Left renal cortex interstitium (tissue), 4 donors: Measurements from ENCODE around the gene ZBTB20. TPM values are rescaled to one million over a fixed set of nuclear protein-coding genes. Genes with fewer than 3 reads are reported as not detected.

ENCODE experiments used
- DNase-seq, 4 donors: peaks; one replicate each; pipeline ENCODE4 v3.0.0-alpha.2; 2013; ENCODE audit warnings: low read depth in 4 of 4, low spot score in 2 of 4, missing footprints in 1 of 4
- polyA plus RNA-seq, 4 donors: library from polyadenylated mRNA; unstranded; fragments of 120-200 nt; gene quantifications; one replicate each; pipeline ENCODE4 v1.2.1, GENCODE V29; 2013; ENCODE audit not compliant: insufficient read length in 4 of 4

The ZBTB20 gene
- polyA plus RNA-seq, 4 donors: 4.5 to 6.5 (median 5.8) TPM

GRCh38 chr3:114331710-114332109 lies 815.4 kb downstream of the ZBTB20 start:
- DNase-seq: no peak

DNA sequence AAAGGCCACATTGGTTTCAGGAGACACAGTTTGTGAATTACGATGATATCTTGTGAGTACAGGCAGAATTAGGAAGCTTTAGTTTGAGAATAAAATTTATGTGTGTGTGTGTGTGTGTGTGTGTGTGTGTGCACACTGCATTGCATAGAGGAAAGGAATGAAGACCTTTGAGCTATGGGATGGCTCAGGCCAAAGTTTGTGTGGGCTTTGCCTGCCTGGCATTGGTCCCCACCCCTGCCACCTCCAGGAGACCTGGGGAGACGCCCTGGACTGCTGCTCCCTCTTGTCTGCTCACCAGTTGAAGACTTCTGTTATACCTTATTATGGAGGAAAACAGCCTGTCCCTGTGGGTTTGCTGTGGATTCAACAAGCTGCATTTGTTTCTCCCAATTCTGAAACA lies 816.1 kb downstream of the ZBTB20 start:
- no peak for DNase-seq

DNA sequence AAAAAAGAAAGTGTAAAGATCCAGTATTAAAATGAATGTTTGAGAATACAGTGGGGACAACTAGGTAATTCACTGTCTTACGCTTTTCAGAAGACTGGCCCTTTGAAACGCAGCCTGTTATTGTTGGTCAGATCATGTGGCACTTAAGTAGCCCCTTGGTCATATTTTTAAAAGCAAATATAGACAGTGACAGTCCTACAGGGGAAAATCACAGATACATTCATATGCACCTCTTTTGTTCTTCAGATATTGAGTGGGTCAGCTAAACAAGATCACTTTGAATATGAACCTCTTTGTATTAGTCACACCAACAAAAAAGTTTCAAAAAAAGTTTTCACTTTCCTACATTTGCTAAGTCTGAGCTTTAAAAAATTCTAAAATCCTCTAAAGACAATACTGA lies 817.3 kb downstream of the ZBTB20 start:
- DNase-seq: no peak

GRCh38 chr3:114328345-114328744 lies 818.7 kb downstream of the ZBTB20 start:
- no peak for DNase-seq

DNA sequence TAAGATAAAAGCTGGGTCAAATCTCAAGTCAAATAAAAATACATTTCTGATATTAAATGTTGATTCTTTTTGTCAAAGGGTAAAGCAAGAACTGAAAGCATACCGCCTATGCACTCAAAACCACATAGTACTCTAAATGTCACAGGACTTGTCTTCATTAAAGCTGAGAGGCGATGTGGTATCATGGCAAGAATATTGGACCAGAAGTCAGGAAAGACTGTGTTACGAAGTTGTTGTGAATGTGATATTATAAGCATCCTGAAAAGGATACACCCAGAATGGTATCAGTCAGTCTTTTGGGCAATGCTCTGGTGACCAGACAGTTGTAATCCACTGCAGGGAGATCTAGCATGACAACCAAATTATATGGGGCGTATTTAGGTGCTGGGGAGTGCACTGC lies 819.4 kb downstream of the ZBTB20 start:
- no peak for DNase-seq

GRCh38 chr3:114323546-114324254 lies 823.4 kb downstream of the ZBTB20 start:
- DNase-seq: no peak

DNA sequence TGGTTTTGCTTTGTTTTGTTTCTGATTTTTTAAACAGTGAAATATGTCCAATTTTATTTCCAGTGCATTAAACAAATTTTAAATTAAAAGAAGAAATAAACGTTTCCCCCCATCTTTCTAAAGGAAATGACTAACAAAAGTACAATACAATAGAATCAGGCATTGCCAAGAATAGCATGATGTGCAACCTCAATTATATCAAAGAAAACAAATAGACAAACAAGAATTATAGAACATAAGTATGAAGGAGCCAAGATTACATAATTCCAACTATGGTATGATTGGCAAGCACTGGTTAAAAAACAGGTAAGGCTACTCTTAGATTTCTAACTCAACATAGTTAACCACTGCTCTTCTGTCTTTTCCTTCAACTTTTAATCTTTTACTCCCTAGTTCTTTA lies 826.8 kb downstream of the ZBTB20 start:
- no peak for DNase-seq

- DNase-seq: no peak
Observed at GRCh38 chr3:114319453-114319852, 827.6 kb downstream of the ZBTB20 start.

GRCh38 chr3:114318295-114318694 lies 828.8 kb downstream of the ZBTB20 start:
- no peak for DNase-seq

DNA sequence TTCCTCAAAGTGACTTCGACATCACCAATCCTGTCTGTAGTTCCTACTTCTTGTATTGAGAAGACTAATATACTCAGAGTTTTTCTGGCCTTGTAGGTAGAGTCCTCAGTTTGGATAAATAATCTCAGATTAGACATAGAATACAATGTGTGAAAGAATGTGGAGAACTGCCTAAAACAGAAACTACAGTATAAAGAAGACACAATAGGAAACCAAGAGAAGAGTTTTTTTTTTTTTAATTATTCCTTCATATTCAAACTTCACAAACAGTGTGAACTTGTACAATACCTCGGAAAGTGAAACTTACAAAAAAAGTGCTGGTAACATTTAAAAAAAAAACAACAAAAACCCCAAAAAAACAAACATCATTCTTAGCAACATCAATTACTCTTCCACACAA lies 832.8 kb downstream of the ZBTB20 start:
- no peak for DNase-seq

GRCh38 chr3:114313426-114313825 lies 833.7 kb downstream of the ZBTB20 start:
- DNase-seq: no peak

DNA sequence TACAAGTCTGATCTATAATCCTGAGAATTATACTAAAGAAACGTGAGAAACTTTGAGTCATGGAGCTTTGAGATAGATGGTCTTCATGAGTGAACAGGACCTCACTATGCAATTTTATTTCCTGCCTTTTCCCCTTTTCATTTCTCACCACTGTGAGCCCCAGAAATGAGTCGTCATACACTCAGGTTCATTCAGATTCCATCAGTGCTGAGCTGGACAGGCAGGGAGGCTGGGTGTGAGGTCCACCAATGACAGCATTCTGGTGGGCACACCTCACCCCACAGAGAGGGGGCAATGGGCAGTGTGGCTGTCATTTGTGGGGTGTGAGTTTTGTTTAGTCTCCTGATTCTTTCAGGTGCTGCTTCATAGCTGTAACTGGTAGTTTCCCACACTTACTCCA lies 836.4 kb downstream of the ZBTB20 start:
- no peak for DNase-seq

DNA sequence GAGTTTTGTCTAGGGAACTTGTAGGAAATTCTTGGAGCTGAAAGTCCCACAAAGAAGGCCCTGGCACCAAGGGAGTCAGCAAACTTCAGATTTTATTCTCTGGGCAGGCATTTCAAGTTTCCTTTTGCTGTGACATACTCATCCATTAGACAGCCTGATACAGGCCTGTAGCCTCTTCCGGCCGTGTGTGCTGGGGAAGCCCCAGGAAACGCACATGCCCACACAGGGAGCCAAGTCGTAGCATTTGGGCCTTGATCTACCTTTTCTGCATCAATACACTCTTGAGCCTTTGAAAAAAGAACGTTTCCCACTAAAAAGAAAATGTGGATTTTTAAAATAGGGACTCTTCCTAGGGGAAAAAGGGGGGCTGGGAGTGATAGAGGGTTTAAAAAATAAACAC lies 838.3 kb downstream of the ZBTB20 start:
- DNase-seq: no peak

DNA sequence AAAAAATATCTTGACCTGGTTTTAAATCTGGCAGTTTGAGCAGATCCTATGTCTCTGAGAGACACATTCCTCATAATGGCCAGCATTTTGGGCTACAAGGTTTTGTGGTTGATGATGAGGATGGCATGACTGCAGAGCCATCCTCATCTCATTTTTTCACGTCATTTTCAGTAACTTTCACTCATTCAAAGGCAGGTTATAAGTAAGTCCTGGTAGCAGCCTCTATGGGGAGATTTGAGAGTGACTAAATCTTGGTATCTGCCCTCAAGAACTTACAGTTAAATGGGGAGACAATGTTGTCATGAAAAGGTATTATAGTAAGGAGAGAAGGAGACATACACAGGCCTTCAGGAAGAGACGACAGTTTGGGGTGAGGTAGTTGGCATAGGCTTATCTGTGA lies 838.7 kb downstream of the ZBTB20 start:
- DNase-seq: no peak

DNA sequence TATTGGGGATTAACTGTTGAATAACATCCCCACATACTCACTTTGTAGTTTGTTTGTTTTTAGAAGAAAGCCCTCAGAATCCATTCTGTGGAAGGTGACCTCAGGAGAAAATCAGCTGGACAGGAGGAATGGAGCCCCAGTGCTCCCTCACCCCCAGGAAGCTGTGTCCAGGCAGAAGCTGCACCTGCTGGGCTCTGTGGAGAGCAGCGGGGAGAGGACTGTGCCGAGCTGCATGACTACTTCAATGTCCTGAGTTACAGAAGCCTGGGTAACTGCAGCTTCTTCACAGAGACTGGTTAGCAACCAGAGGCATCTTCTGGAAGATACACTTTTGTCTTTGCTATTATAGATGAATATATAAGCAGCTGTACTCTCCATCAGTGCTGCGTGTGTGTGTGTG lies 839.3 kb downstream of the ZBTB20 start:
- no peak for DNase-seq

GRCh38 chr3:114307222-114307830 lies 839.8 kb downstream of the ZBTB20 start:
- no peak for DNase-seq

GRCh38 chr3:114299941-114300624 lies 847.0 kb downstream of the ZBTB20 start:
- DNase-seq: no peak

GRCh38 chr3:114299421-114299820 lies 847.7 kb downstream of the ZBTB20 start:
- no peak for DNase-seq

- no peak for DNase-seq
Observed at GRCh38 chr3:114295946-114296345, 851.1 kb downstream of the ZBTB20 start.

- no peak for DNase-seq
Observed at GRCh38 chr3:114294940-114295480, 852.1 kb downstream of the ZBTB20 start.

GRCh38 chr3:114293838-114294535 lies 853.1 kb downstream of the ZBTB20 start, which contains the start of gene TIGIT:
Gene TIGIT (plus strand): TSS chr3:114294028. CDS start chr3:114294062, 34 bp downstream.
- DNase-seq: no peak
